Ureter (tissue), 1 donor: ENCODE data around the gene LGALS7. TPM values are rescaled to one million over a fixed set of nuclear protein-coding genes. Genes with fewer than 3 reads are reported as not detected.
"Not testable (repeated sequence)": the region's sequence is repeated elsewhere in the genome, so short reads cannot be mapped to it uniquely, and the experiment has no call there.

Experiments
- DNase-seq: peaks from one replicate; pipeline ENCODE4 v3.0.0-alpha.2; 2020; ENCODE audit warnings: low spot score
- total RNA-seq: library from RNA; stranded (reverse); gene quantifications from one replicate; pipeline ENCODE4 v1.2.4, GENCODE V29; 2023
- donor health status: DM: yes; HTN: yes; CAD: no.

LGALS7 gene
- total RNA-seq, 1 donor from 2014 or later: not detected

- DNase-seq: no peak
These were observed 1.0 kb upstream of the LGALS7 start for GRCh38 chr19:38774181-38774950.

GRCh38 chr19:38771569-38771968 lies 1.7 kb downstream of the LGALS7 start:
- not testable (repeated sequence) for DNase-seq

GRCh38 chr19:38770949-38771275 lies 2.4 kb downstream of the LGALS7 start:
- not testable (repeated sequence) for DNase-seq

DNA sequence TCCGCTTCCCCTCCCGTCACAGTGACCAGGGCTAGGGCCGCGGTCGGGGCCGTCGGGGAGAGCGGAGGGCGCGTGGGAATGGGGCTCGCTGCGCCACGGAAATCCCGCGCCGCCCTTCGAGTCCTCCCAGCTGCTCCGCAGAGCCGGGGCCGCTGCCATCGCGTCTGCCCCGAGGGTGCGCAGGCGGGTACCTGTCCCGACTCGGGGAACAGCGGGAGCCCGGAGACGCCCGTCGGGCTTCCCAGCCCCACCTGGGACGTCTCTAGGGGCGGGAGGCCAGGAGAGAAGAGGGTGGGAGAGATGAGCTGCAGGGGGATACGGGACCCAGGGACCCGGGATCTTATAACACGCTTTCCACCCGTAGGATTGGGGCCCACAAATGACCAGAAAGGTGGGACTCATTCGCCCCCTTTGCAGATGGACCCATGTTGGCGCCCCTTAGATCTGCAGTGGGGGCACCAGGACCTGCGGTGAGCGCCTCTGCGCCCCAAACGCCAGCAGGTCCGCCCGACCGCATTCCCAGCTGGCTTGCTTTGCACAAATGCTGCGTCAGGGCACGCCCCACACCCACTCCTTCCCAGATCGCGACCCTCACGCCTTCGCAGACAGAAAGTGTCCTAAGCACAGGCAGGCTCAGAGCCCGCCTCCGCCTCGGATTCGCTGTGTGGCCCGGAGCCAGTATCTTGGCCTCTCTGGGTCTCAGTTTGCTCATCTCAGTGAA lies 2.9 kb downstream of the LGALS7 start:
- not testable (repeated sequence) for DNase-seq

DNA sequence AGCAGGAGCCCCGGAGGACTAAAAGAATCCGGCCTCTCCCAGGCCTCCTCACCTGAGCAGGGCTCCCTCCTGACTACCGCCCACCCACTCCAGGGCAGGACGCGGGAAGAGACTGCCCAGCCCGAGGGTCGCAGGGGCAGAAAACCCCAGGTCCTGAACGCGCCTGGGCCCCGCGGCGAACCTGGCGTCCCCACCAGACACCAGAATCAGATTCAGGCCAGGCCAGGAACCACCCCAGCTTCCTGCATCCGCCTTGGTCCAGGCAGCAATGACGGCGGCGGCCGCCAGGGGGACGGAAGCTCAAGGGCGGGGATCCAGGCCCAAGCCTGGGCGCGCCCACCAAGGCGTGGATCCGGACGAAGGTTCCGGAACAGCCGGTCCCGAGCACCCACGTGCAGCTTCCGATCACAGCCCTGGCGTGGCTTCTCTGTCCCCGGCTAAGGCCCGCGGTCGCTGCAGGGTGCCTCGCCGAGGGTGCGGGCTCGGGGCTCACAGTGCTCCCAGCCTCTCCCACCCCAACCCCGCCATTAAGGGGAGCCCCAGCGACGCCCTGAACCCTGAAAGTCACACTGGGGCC lies 3.6 kb downstream of the LGALS7 start:
- DNase-seq: peak; percentile 91

DNA sequence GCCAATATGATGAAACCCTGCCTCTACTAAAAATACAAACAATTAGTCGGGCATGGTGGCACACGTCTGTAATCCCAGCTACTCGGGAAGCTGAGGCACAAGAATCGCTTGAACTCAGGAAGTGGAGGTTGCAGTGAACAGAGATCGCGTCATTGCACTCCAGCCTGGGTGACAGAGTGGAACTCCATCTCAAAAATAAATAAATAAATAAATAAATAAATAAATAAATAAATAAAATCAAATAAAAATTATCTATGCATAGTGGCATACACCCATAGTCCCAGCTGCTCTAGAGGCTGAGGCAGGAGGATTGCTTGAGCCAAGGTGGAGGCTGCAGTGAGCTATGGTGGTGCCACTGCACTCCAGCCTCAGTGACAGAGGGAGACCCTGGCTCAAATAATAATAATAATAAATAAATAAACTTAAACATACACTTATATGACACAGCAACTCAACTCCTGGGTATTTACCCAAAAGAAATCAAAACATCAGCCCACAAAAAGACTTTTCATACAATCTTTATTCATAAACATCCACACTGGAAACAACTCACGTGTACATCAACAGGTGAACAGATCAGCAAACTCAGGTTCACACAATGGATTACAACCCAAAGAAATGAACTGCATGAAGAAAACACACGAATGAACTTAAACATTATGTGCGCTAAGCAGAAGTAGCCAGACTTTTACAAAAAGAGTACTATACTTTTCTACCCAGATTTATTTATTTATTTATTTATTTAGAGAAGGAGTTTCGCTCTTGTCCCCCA lies 6.9 kb downstream of the LGALS7 start:
- DNase-seq: no peak

GRCh38 chr19:38765214-38765613 lies 8.1 kb downstream of the LGALS7 start:
- no peak for DNase-seq

DNA sequence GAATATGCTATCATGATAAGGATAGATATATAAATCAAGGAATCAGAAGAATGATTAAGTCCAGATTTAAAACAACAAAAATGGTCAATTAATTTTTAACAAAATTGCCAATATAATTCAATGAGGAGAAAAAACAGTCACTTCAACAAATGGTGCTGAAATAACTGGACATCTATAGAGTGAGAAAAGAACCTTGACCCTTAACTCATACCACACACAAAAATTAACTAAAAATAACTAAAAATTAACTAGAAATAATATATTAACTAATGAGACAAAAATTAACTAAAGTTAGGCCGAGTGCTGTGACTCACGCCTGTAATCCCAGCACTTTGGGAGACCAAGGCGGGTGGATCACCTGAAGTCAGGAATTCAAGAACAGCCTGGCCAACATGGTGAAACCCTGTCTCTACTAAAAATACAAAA lies 9.5 kb downstream of the LGALS7 start:
- DNase-seq: no peak

DNA sequence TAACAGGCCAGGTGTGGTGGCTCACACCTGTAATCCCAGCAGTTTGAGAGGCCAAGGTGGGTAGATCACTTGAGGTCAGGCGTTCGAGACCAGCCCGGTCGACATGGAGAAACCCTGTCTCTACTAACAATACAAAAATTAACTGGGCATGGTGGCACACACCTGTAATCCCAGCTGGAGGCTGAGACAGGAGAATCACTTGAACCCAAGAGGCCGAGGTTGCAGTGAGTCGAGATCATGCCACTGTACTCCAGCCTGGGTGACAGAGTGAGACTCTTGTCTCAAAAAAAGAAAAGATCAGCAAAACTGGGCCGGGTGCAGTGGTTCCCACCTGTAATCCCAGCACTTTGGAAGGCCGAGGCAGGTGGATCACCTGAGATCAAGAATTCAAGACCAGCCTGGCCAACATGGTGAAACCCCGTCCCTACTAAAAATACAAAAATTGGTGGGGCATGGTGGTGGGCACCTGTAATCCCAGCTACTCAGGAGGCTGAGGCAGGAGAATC lies 11.4 kb downstream of the LGALS7 start:
- not testable (repeated sequence) for DNase-seq

GRCh38 chr19:38760805-38761517 lies 12.4 kb downstream of the LGALS7 start:
- DNase-seq: not testable (repeated sequence)

- DNase-seq: no peak
These were observed 13.7 kb downstream of the LGALS7 start for GRCh38 chr19:38759590-38760003.

DNA sequence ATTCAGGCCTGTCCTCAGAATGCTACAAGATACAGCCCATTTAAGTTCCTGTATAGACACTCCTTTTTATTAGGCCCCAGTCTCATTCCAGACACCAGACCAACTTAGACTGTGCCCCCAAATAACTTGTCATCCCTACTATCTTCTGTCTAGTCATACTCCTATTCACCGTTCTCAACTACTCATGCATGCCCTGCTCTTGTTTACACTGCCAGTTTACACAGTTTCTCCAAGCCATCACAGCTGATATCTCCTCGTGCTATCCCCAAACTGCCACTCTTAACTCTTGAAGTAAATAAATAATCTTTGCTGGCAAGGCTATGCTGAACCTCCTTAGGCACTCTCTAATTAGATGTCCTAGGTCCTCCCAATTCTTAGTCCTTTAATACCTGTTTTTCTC lies 19.1 kb downstream of the LGALS7 start:
- not testable (repeated sequence) for DNase-seq

- DNase-seq: not testable (repeated sequence)
These were observed 19.5 kb downstream of the LGALS7 start for GRCh38 chr19:38753783-38754182.

DNA sequence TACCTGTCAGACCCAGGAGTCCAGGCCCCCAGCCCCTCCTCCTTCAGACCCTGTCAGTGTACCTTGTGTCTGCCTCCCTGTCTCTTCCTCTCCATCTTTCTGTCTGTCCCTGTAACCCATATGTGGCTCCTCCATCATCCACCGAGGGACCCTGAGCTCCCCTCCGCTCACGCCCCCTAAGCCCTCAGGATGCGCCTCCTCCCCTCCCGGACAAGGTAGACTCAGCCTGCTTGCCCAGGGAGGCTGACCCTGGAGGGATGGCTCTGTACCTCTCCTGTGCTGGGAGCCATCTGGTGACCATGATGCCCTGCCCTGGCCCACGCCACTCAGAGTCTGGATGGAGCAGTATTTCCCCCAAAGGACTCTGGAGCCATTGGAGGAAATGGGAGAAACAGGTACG lies 28.0 kb downstream of the LGALS7 start:
- DNase-seq: no peak

- DNase-seq: no peak
These were observed 28.4 kb downstream of the LGALS7 start for GRCh38 chr19:38744874-38745273.

DNA sequence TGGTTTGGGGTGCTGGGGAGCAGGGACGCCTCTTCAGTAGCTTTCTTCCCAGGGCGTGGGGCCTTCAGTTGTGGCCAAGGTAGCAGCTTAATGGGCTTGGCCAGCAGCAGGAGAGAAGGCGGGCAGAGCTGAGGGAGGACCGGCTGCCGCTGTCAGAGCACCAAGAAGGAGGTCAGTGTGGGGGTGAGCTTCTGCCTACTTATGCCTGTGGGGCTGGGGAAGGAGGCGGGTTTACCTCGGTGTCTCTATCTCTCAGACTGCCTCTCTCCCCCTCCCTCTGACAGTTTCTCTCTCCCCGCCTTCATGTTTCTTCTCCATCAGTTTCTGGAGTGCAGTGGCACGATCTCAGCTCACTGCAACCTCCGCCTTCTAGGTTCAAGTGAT lies 29.0 kb downstream of the LGALS7 start, which contains the start of gene CAPN12:
TSS of gene CAPN12 (minus strand) at position 177 of the 384 bp plus-strand sequence. CDS start 309 bp downstream, outside the sequence.
- DNase-seq: no peak

GRCh38 chr19:38743394-38744297 lies 29.7 kb downstream of the LGALS7 start:
- DNase-seq: no peak

DNA sequence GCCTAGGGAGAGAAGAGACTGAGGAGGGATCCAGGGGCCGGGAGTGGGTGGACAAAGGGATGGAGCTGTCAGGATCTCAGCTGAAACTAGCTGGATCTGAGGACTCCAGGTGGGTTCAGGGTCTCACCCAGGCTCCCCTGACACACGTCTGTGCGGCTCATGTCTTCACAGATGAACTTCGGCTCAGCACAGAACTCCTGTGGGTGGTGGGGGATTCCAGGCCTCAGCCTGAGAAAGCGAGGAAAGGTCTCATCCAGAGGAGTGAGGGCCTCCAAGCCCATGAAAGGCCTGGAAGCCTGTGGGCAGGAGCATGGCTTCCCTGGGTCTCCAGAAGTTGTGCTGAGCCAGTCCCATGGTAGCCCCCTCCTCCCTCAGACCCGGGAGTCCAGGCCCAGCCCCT lies 30.4 kb downstream of the LGALS7 start:
- no peak for DNase-seq

DNA sequence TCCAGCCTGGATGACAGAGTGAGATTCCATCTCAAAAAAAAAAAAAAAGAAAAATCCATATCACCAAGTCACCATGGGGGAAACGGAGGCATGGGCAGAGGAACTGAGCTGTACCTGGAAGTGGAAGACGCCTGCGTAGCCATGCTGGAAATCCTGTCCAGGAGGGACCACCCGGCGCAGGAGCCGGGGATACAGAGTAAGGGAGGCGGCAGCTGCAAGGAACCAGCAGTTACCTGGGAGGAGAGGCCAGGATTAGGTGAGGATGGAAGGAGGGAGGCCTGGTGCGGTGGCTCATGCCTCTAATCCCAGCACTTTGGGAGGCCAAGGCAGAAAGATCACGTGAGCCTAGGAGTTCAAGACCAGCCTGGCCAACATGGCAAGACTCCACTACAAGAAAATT lies 31.0 kb downstream of the LGALS7 start:
- no peak for DNase-seq

DNA sequence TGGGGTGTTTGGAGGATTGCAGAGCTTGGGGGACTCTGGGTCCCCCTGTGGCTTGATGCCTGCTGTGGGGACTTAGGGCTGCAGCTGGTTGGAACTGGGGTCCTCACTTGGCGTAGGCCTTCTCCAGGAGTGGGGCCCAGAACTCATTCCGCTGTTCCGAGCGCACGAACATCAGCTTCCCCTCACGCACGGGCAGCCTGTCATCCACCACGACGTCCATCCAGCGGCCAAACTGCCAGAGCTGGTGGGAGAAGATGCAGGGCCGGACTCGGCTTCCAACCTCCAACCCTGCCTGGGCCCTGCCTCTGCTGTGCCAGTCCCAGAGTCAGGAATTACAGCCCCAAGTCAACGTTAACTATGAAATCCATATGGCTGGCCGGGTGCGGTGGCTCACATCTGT lies 31.6 kb downstream of the LGALS7 start:
- DNase-seq: no peak
